Caco-2 (cell line): ENCODE results near the gene LGALS14. TPM values are rescaled to one million over a fixed set of nuclear protein-coding genes. Genes with fewer than 3 reads are reported as not detected.
A peak's percentile ranks its signal among the peaks of the same experiment; 100 is the strongest.

Source experiments
- Bru-seq: library from RNA; stranded (reverse); fragments of 400-500 nt; gene quantifications from one replicate; lab custom pipeline; 2021; lab: Mats Ljungman, UMichigan
- BruChase-seq, 2 experiments: library from RNA; stranded (reverse); fragments of 400-500 nt; gene quantifications; one replicate each; lab custom pipeline; 2021; lab: Mats Ljungman, UMichigan
- BruUV-seq: library from RNA; stranded (reverse); fragments of 400-500 nt; replicated peaks from 2 replicates; lab custom pipeline; 2021; lab: Mats Ljungman, UMichigan
- CTCF ChIA-PET: fragments of 300-600 bp; sonication (Branson Sonifier 250); formaldehyde crosslinking; loops from one replicate; lab custom pipeline; 2022; ENCODE audit warnings: antibody characterized with exemption; lab: Charles Lee
- POLR2A ChIA-PET: fragments of 300-600 bp; sonication (Branson Sonifier 250); formaldehyde crosslinking; loops from one replicate; lab custom pipeline; 2022; ENCODE audit warnings: antibody characterized with exemption; lab: Charles Lee
- DNase-seq, 2 experiments: peaks; one replicate each; pipeline versions ENCODE4 v3.0.0 to v3.0.0-alpha.2; 2020 to 2022
- H3K27me3 ChIP-seq: replicated peaks from 2 replicates; pipeline ENCODE4 v1.6.0; 2011; ENCODE audit warnings: low read length; ENCODE audit not compliant: control insufficient read depth, insufficient read depth
- H3K36me3 ChIP-seq: 2 replicates; pipeline ENCODE4 v1.5.1; 2011; ENCODE audit warnings: low read length; ENCODE audit not compliant: control insufficient read depth, insufficient read depth
- H3K4me1 ChIP-seq: fragments of 250-450 bp; sonication (Bioruptor Pico); 2 replicates; pipeline ENCODE4 v1.5.1; 2020; ENCODE audit warnings: mild to moderate bottlenecking
- H3K4me3 ChIP-seq: 2 replicates; pipeline ENCODE4 v1.5.1; 2011; ENCODE audit warnings: low read depth, mild to moderate bottlenecking, control low read depth, low read length
- H3K9me3 ChIP-seq: fragments of 250-450 bp; sonication (Bioruptor Pico); 2 replicates; pipeline ENCODE4 v1.5.1; 2020; ENCODE audit warnings: mild to moderate bottlenecking, moderate library complexity
- H3K27ac Mint-ChIP-seq: one replicate; pipeline ENCODE4 v1.8.0; 2022; ENCODE audit warnings: mixed read lengths; ENCODE audit not compliant: unreplicated experiment
- H3K27me3 Mint-ChIP-seq: one replicate; pipeline ENCODE4 v1.8.0; 2022; ENCODE audit warnings: mixed read lengths; ENCODE audit not compliant: insufficient read depth, unreplicated experiment
- H3K36me3 Mint-ChIP-seq: one replicate; pipeline ENCODE4 v1.8.0; 2022; ENCODE audit warnings: mild to moderate bottlenecking, mixed read lengths; ENCODE audit not compliant: insufficient read depth, unreplicated experiment
- H3K4me1 Mint-ChIP-seq: one replicate; pipeline ENCODE4 v1.8.0; 2022; ENCODE audit warnings: low read depth, mixed read lengths; ENCODE audit not compliant: unreplicated experiment
- H3K4me3 Mint-ChIP-seq: one replicate; pipeline ENCODE4 v1.8.0; 2022; ENCODE audit warnings: mild to moderate bottlenecking, moderate library complexity, mixed read lengths; ENCODE audit not compliant: unreplicated experiment
- H3K9me3 Mint-ChIP-seq: one replicate; pipeline ENCODE4 v1.8.0; 2022; ENCODE audit warnings: mixed read lengths; ENCODE audit not compliant: unreplicated experiment
- CTCF ChIP-seq, 2 experiments: fragments of 200-600 bp in 1 of 2; IDR thresholded peaks; 1 replicate in 1 of 2; 2 replicates in 1 of 2; pipeline versions ENCODE4 v1.5.1 to v1.8.0; 2011 to 2022; ENCODE audit warnings: antibody characterized with exemption in 1 of 2, control low read depth in 1 of 2, inconsistent platforms in 1 of 2, low read depth in 1 of 2, low read length in 1 of 2, mild to moderate bottlenecking in 1 of 2, moderate library complexity in 1 of 2; ENCODE audit not compliant: insufficient read depth in 1 of 2, severe bottlenecking in 1 of 2, unreplicated experiment in 1 of 2
- intact Hi-C: fragments of 100-400 bp; cut with micrococcal nuclease; formaldehyde crosslinking; loops from one replicate; pipeline ENCODE4 v1.10.0; 2022; ENCODE audit not compliant: unreplicated experiment
- long read RNA-seq: library from polyadenylated mRNA; stranded (forward); transcript quantifications from one replicate; pipeline ENCODE4 v2.0.0, GENCODE V29; 2022
- total RNA-seq: library from RNA; stranded (reverse); gene quantifications from 2 replicates; pipeline ENCODE4 v1.2.3, GENCODE V29; 2022

Gene LGALS14
- total RNA-seq: 1.2 and 2.4 TPM in 2 replicates
- Bru-seq, nascent RNA: percentile 31 among the genes with signal in this experiment
- BruChase-seq, experiment 1, labeled RNA remaining after a 2-hour chase: percentile 23 among the genes with signal in this experiment
- percentile 31 among the genes with signal in this experiment for BruChase-seq, experiment 2, labeled RNA remaining after a 6-hour chase
- long read RNA-seq, partial matches to known transcripts: 0 of 1 reads
- long read RNA-seq, other reads (novel, unspliced or antisense): 0 of 1 reads

- H3K4me1 ChIP-seq: peaks cover 8% of the 10 kb centered on the region
- H3K36me3 ChIP-seq: no peaks in the 10 kb centered on the region
- Mint-ChIP-seq H3K36me3 (no peaks in the 10 kb centered on the region), H3K27ac (no peak within 1 kb of the TSS), H3K4me1 (peaks cover 19% of the 10 kb centered on the region), H3K27me3 (no peaks in the 10 kb centered on the region), H3K9me3 (no peaks in the 10 kb centered on the region), H3K4me3 (no peak within 1 kb of the TSS)
- no TSS peak for BruUV-seq
- peak in 1 of 2 experiments; percentile 44 for DNase-seq
- TF ChIP-seq CTCF (IDR thresholded peaks at IDR 0.05; ENCODE audit: insufficient read depth in 1 of 2, low read depth in 1 of 2, low read length in 1 of 2, severe bottlenecking in 1 of 2, unreplicated experiment in 1 of 2): no peak
- H3K27me3 ChIP-seq: no peaks in the 10 kb centered on the region
- intact Hi-C loops: no loop called here
- CTCF ChIA-PET: no interaction called here
- no peaks in the 10 kb centered on the region; the same call in 1 of the 2 replicates for H3K9me3 ChIP-seq
- H3K4me3 ChIP-seq: peak within 1 kb of the TSS; percentile 23
- POLR2A ChIA-PET: no interaction called here
These were observed at the start of gene LGALS14 for GRCh38 chr19:39704181-39705044. TSS of gene LGALS14 (plus strand) at chr19:39704481. CDS start at chr19:39704529, 48 bp downstream.

- BruUV-seq: no TSS peak
- no peak within 1 kb of the TSS for H3K4me3 Mint-ChIP-seq
- H3K9me3 Mint-ChIP-seq: no peaks in the 10 kb centered on the region
- peaks cover 8% of the 10 kb centered on the region for H3K4me1 ChIP-seq
- no peaks in the 10 kb centered on the region for H3K9me3 ChIP-seq
- H3K27me3 Mint-ChIP-seq: peaks cover 14% of the 10 kb centered on the region
- H3K4me1 Mint-ChIP-seq: no peaks in the 10 kb centered on the region
- no peaks in the 10 kb centered on the region for H3K36me3 ChIP-seq
- no peak for DNase-seq
- TF ChIP-seq CTCF (IDR thresholded peaks at IDR 0.05; ENCODE audit: insufficient read depth in 1 of 2, low read depth in 1 of 2, low read length in 1 of 2, severe bottlenecking in 1 of 2, unreplicated experiment in 1 of 2): no peak
- no peaks in the 10 kb centered on the region for H3K36me3 Mint-ChIP-seq
- H3K27ac Mint-ChIP-seq: no peak within 1 kb of the TSS
- POLR2A ChIA-PET: no interaction called here
- no peaks in the 10 kb centered on the region for H3K27me3 ChIP-seq
- no peak within 1 kb of the TSS for H3K4me3 ChIP-seq
- intact Hi-C loops: no loop called here
- CTCF ChIA-PET: no interaction called here
These were observed 48.7 kb upstream of the LGALS14 start, which contains the start of gene LGALS16 for GRCh38 chr19:39655613-39656012. TSS of gene LGALS16 (plus strand) at chr19:39655913. CDS start at chr19:39655962, 49 bp downstream.

- no peak for DNase-seq
- Mint-ChIP-seq H3K36me3 (no peaks in the 10 kb centered on the region), H3K4me1 (peaks cover 5% of the 10 kb centered on the region), H3K27ac (no peak overlapping the region), H3K27me3 (peaks cover 6% of the 10 kb centered on the region), H3K4me3 (no peak overlapping the region), H3K9me3 (no peaks in the 10 kb centered on the region)
- no peaks in the 10 kb centered on the region for H3K9me3 ChIP-seq
- ChIA-PET POLR2A (no interaction called here), CTCF (no interaction called here)
- no peaks in the 10 kb centered on the region for H3K27me3 ChIP-seq
- H3K4me1 ChIP-seq: peaks cover 24% of the 10 kb centered on the region
- no peak for TF ChIP-seq CTCF (IDR thresholded peaks at IDR 0.05; ENCODE audit: insufficient read depth in 1 of 2, low read depth in 1 of 2, low read length in 1 of 2, severe bottlenecking in 1 of 2, unreplicated experiment in 1 of 2)
- no TSS peak for BruUV-seq
- H3K4me3 ChIP-seq: no peak overlapping the region
- intact Hi-C loops: no loop called here
- no peaks in the 10 kb centered on the region for H3K36me3 ChIP-seq
These were observed 44.5 kb upstream of the LGALS14 start for GRCh38 chr19:39659791-39660190.
